Anterior cingulate cortex (tissue), 58 donors: ENCODE results near the gene SLC2A4RG.
A peak's percentile ranks its signal among the peaks of the same experiment; 100 is the strongest.

Experiments
- DNase-seq, 58 donors: peaks; one replicate each; lab custom pipeline; 2025; lab: John Stamatoyannopoulos, UW

Gene SLC2A4RG

GRCh38 chr20:63698739-63699465, 40.7 kb upstream of the SLC2A4RG start:
- no peak for DNase-seq

DNA sequence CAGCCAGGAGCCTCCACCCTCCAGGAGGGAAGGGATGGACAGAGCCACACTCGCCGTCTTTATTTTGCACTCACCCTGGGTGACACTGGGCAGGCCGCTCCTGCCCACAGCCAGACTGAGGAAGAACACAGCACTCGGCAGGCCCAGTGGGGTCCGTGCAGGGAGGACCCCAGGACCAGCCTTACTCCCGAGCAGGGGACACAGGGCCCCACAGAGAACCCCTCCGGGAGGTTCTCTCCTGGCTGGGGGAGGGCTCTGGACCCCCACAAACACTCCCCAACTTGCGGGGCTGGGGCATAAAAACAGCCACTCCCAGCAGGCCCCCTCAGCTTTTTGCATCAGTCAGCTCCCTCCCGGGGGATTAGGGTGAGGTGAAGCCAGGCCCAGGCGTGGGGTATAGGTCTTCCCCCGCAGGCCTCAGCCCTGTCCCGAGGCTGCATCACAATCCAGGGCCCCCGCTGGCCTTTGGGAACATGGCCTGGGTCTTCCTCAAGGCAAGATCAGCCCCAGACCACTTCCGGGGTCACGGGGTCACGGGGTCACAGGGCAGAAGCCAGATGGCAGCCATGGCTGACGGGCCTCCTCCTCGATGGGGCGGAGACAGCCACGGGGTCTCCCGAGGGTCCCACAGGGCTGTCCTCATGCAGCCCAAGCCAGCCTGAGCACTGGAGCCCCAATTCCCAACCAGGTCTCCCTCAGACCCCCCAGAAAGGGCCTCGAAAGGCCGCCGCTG, 39.9 kb upstream of the SLC2A4RG start:
- DNase-seq: no peak

DNA sequence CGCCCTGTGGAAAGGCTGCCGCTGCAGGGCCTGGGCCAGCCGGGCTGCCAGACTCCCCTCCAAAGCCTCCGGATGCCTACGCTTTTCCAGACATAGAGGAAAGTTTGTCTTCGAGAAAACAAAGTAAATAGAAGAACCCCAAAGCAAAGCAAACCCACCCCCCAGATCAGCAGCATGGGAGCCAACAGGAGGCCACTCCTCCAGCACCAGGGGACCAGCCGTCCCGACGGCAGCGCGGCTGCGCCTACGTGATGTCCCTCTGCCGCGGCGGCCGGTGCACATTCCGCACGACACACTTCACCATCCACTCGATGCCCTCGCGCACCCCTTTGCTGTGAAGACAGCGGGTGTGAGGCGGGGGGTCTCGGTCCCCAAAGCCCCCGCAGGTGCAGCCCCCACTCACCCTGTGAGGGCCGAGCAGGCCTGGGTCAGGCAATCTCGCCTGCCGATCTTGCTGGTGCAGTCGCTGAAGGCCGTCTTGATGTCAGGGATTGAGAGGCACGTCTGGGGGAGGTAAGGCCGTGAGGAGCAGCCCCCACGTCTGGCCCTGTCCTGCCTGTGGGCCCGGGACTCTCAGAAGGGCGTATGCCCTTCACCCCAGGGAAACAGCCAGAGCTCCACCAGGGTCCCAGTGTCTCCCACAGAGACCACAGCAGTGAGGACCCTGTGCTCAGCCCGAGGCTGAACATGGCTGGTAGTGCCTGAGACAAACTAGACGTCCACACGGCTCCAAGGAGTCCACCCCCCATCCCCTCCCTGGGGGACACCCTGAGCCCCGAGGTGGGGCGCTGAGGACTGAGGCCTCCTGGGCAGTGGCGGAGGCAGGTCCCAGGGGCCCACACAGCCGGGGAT, 39.2 kb upstream of the SLC2A4RG start:
- DNase-seq: no peak

DNA sequence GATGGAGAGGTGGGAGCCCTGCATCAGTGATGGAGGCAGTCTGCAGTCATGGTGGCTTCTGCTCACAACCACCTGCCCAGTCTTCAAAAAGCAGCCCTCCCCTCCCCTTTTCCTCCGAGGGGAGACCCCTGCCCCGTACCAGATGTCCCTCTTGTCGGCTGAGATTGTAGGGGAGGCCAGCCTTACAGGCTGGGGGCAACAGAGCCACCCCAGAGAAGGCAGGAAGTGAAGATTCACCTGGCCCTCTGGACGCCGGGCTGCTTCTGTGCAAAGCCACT, 38.6 kb upstream of the SLC2A4RG start:
- DNase-seq: no peak

DNA sequence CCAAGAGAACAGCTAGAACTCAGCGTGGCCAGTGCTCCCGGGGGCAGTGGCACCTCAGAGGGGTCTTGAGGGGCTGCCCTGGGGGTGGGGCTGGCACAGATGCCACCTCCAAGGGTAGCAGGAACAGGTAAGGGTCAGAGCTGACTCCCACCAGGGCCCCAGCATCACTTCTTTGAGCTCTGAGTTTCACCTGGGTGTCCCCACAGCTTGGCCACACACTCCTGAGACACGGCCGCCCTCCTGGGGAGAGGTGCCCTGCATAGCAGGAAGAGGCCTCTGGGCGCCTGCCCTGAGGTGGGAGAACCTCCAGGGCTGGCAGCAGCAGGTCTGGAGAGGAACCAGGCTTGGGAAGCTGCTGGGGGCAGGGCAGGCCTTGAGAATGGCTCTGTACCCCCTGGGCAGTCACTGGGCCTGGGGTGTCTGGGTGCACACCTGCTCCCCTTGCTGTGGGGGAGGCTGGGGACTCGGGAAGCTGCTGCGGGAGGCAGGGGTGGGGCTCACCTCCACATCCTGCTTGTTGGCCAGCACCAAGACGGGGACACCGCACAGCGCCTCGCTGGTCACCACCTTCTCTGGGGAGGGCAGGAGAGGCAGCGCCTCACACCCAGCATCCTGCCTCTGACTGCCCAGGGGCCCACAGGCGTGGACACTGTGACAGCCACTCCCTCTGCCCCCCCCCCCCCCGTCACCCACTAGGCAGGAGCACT, 38.1 kb upstream of the SLC2A4RG start:
- DNase-seq: no peak

GRCh38 chr20:63702036-63702665, 37.4 kb upstream of the SLC2A4RG start:
- DNase-seq: no peak

- DNase-seq: no peak
Measured at GRCh38 chr20:63702751-63703470, 36.7 kb upstream of the SLC2A4RG start.

- DNase-seq: no peak
Measured at GRCh38 chr20:63703471-63703975, 36.1 kb upstream of the SLC2A4RG start.

DNA sequence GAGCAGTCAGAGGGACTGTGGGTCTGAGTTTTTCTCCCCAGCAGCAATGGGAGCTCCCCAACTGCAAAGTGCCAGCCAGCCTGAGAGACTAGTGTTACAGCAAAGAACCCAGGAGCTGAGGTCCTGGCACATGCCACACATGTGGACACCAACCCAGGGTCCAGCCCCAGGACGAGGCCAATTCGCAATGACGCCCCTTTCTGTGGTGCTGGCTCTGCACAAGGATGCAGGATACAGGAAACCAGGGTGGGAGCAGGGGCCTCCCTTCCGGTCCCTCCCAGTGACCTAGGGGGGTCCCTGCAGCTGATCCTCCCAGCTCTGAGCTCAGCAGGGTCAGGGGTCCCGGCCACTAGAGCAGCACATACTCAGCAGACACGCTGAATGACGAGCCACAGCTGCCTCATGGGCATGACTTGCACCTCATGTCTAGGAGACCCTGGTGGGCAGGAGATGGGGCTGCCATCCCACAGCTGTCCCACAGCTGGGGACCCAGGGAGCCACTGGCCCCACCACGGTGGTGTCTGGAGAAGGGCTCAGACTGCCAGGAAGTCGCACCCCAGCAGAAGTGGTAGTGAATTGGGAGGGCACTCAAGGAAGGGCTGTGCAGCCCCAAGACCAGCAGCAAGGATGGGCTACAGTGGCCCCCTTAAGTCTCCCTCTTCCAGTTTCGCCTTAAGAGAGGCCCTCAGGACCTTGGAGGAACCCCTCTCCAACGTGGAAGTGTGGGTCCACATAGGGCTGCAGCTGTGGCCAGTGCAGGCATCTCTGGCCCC, 35.4 kb upstream of the SLC2A4RG start:
- no peak for DNase-seq

- no peak for DNase-seq
Measured at GRCh38 chr20:63704749-63705117, 34.8 kb upstream of the SLC2A4RG start.

GRCh38 chr20:63705232-63706026, 34.1 kb upstream of the SLC2A4RG start:
- no peak for DNase-seq

DNA sequence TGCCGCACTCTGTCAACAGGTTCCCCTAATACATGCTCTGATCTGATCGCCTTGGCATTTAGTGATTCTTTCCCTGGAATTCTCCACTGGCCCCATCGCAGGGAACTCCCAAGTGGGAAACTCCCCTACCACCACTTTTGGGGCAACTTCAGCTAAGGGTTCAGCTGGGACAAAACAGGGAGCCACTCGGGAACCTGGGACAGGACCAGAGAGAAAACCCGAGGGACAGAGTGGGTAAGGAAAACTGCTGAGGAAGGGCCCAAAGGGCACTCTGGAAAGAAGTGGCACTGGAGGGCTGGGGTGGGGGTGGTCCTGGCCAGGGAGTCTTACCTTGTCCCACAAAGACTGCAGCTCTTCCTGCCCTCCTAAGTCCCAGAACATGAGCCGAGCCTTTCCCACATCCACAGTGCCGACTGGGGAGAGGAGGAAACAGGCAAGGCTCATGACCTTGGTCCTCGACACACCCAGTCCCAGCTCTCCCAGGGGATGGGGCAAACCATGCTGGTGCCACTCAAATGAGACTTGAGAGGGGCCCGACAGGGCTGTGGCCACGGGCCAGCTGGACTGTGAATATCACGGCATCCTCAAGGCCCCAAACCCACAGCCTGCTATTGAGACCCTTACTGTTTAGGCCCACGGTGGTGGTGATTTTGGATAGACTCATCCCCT, 33.4 kb upstream of the SLC2A4RG start:
- DNase-seq: no peak

- DNase-seq: peak in 8 of 58 donors; percentile 18 to 65 (median 42)
Measured at GRCh38 chr20:63706852-63707557, 32.6 kb upstream of the SLC2A4RG start.

GRCh38 chr20:63707558-63708300, 31.8 kb upstream of the SLC2A4RG start, which contains the start of the genes ARFRP1 and ZGPAT:
Gene ARFRP1 (minus strand): TSS chr20:63707976. CDS start chr20:63707091, 885 bp downstream.
Gene ZGPAT (plus strand): TSS chr20:63708039. CDS start chr20:63708581, 542 bp downstream.
- peak; percentile 42 to 94 (median 86) for DNase-seq

DNA sequence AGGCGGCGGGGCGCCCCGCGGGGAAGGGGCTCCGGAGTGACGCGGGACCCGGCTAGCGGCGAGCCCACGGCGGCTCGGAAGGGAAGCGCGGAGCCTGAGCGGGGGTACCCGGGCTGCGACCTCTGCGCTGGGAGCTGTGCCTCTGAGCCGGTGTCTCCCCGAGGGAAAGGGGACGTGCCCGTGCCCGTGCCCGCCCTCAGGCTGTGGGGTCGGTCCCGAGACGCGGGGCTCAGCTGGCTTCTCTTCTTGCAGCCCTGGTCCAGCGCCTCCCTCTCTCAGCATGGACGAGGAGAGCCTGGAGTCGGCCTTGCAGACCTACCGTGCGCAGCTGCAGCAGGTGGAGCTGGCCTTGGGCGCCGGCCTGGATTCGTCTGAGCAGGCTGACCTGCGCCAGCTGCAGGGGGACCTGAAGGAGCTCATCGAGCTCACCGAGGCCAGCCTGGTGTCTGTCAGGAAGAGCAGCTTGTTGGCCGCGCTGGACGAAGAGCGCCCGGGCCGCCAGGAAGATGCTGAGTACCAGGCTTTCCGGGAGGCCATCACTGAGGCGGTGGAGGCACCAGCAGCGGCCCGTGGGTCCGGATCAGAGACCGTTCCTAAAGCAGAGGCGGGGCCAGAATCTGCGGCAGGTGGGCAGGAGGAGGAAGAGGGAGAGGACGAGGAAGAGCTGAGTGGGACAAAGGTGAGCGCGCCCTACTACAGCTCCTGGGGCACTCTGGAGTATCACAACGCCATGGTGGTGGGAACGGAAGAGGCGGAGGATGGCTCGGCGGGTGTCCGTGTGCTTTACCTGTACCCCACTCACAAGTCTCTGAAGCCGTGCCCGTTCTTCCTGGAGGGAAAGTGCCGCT, 31.1 kb upstream of the SLC2A4RG start:
- DNase-seq: no peak
